Measurements from ENCODE around the gene TNFRSF1B.

DNA sequence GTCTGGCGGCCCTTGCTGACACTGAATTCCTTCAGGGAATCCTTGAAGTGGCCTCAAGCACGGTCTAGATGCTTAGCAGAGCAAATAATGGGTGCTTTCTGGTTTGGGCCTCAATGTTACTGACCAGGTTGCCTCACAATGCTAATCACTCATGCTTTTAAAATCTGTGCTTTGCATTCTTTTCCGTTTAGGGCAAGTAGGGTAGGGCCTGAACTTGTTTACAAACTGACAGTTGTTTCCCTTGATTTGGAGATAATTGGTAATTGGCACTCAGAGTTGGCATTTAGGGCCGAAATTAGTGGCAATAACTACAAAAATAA lies 64.4 kb downstream of the TNFRSF1B start:
- no peak for TF ChIP-seq EZH2phosphoT487 (IDR thresholded peaks at IDR 0.05; ENCODE audit: borderline replicate concordance, low read length)
- TF ChIP-seq, protein P1, sequence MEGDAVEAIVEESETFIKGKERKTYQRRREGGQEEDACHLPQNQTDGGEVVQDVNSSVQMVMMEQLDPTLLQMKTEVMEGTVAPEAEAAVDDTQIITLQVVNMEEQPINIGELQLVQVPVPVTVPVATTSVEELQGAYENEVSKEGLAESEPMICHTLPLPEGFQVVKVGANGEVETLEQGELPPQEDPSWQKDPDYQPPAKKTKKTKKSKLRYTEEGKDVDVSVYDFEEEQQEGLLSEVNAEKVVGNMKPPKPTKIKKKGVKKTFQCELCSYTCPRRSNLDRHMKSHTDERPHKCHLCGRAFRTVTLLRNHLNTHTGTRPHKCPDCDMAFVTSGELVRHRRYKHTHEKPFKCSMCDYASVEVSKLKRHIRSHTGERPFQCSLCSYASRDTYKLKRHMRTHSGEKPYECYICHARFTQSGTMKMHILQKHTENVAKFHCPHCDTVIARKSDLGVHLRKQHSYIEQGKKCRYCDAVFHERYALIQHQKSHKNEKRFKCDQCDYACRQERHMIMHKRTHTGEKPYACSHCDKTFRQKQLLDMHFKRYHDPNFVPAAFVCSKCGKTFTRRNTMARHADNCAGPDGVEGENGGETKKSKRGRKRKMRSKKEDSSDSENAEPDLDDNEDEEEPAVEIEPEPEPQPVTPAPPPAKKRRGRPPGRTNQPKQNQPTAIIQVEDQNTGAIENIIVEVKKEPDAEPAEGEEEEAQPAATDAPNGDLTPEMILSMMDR (IDR thresholded peaks at IDR 0.05; ENCODE audit: low read depth, low read length, poor library complexity, severe bottlenecking) = no peak

Measured in DOHH2 (cell line).